ENCODE results near the gene SOCS7.

GRCh38 chr17:38428112-38428642, 76.5 kb downstream of the SOCS7 start, which contains the start of gene ARHGAP23:
- no peak for TF ChIP-seq CTCF (IDR thresholded peaks at IDR 0.05)
- TF ChIP-seq ZFX (IDR thresholded peaks at IDR 0.05; ENCODE audit: borderline replicate concordance): no peak
